Measurements from ENCODE around the gene APOD.

- TF ChIP-seq POLR2AphosphoS5 (IDR thresholded peaks at IDR 0.05; ENCODE audit: borderline replicate concordance, low read depth, low read length) (no peak), EZH2 (IDR thresholded peaks at IDR 0.05) (no peak)
Measured at GRCh38 chr3:195570344-195570743, 13.4 kb downstream of the APOD start.

All from SK-N-MC (cell line).